NCI-H524 treated with DMSO at 0.1 percent for 48 hours (cell line): ENCODE results near the gene RPS28.
A peak's percentile ranks its signal among the peaks of the same experiment; 100 is the strongest.
"Not testable (repeated sequence)": the region's sequence is repeated elsewhere in the genome, so short reads cannot be mapped to it uniquely, and the experiment has no call there.

ENCODE experiments used
- DNase-seq: peaks from one replicate; lab custom pipeline; 2025; lab: John Stamatoyannopoulos, UW

The RPS28 gene

GRCh38 chr19:8321067-8321985, at the start of gene RPS28, which contains the start of gene NDUFA7:
TSS of gene RPS28 (plus strand) at chr19:8321496. CDS start at chr19:8321531, 35 bp downstream.
TSS of gene NDUFA7 (minus strand) at chr19:8321375. CDS start at chr19:8321358, 17 bp downstream.
- DNase-seq: peak; percentile 70

- DNase-seq: not testable (repeated sequence)
Observed at GRCh38 chr19:8276508-8276907, 44.8 kb upstream of the RPS28 start.

GRCh38 chr19:8291337-8291736, 30.0 kb upstream of the RPS28 start:
- not testable (repeated sequence) for DNase-seq

- peak; percentile 70 for DNase-seq
Observed at GRCh38 chr19:8302357-8302691, 19.0 kb upstream of the RPS28 start.

GRCh38 chr19:8302734-8303133, 18.6 kb upstream of the RPS28 start:
- no peak for DNase-seq

GRCh38 chr19:8304841-8305621, 16.3 kb upstream of the RPS28 start:
- DNase-seq: no peak

- DNase-seq: no peak
Observed at GRCh38 chr19:8305798-8306197, 15.5 kb upstream of the RPS28 start.

- DNase-seq: no peak
Observed at GRCh38 chr19:8306235-8307054, 14.9 kb upstream of the RPS28 start.

- DNase-seq: no peak
Observed at GRCh38 chr19:8307400-8307964, 13.8 kb upstream of the RPS28 start.

- DNase-seq: peak; percentile 61
Observed at GRCh38 chr19:8307965-8308866, 13.1 kb upstream of the RPS28 start, which contains the start of gene CD320. TSS of gene CD320 (minus strand) at chr19:8308358. CDS start at chr19:8308290, 68 bp downstream.

GRCh38 chr19:8308891-8309291, 12.4 kb upstream of the RPS28 start:
- no peak for DNase-seq

- DNase-seq: no peak
Observed at GRCh38 chr19:8310342-8311055, 10.8 kb upstream of the RPS28 start.

- DNase-seq: no peak
Observed at GRCh38 chr19:8311461-8312260, 9.6 kb upstream of the RPS28 start.

GRCh38 chr19:8314981-8315640, 6.2 kb upstream of the RPS28 start:
- DNase-seq: not testable (repeated sequence)

- no peak for DNase-seq
Observed at GRCh38 chr19:8316351-8317125, 4.8 kb upstream of the RPS28 start.

- DNase-seq: not testable (repeated sequence)
Observed at GRCh38 chr19:8318835-8319234, 2.5 kb upstream of the RPS28 start.

- no peak for DNase-seq
Observed at GRCh38 chr19:8319807-8320520, 1.3 kb upstream of the RPS28 start.
